Measurements from ENCODE around the gene ZNF558.

ZNF558 gene

DNA sequence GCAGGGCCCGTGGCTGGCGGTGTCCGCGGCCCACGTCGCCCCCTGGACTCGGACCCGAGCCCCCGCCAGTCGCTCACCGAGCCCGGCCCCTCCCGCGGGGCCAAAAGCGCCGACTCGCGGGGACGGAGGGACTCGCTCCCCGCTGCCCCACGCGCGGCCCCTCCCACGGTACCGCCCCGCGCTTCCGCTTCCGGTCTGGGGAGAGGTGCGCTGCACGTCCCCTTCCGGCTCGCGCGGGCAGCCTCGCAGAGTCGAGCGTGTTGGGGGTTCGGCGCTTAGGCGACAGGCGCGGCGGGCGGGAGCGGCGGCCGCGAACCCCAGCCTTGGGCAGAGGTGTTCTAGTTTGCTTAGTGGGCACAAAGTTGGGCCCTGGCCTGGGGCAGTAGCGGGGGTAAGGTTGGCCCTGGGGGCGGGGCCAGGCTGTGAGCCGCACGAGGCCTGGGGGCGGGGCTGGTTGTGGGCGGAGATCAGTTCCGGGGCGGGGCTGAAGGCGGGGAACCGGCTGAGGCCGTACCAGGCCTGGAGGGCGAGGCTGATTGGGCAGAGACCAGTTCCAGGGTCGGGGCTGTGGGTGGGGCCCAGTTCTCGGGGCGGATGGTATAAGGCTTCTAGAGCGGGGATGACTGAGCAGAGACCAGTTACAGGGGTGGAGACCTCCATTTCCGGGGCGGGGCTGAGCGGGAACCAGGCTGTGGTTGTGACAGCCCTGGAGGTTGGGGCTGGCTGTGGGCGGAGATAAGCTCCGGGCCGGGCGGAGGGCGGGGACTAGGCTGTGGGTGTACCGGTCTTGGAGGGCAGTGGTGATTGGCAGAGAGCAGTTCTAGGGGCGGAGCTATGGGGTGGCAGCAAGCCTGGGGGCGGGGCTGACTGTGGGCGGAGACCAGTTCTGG lies at the start of gene ZNF558, which contains the start of gene MBD3L1:
TSS of gene ZNF558 (minus strand) at position 173 of the 890 bp plus-strand sequence. CDS start 9,645 bp downstream, outside the sequence.
TSS of gene MBD3L1 (plus strand) at position 246 of the 890 bp plus-strand sequence. CDS start 10,302 bp downstream, outside the sequence.
- Histone ChIP-seq H2AFZ (ENCODE audit: low read length, unreplicated experiment) (peak within 1 kb of the TSS; percentile 80), H3K27me3 (ENCODE audit: insufficient read depth, low read length) (0 out of 2 replicates have a peak, but pooled peaks cover 5% of the 10 kb centered on the region), H3K79me2 (ENCODE audit: control insufficient read depth, insufficient read depth, low read length, unreplicated experiment) (no peaks in the 10 kb centered on the region), H3K27ac (ENCODE audit: low read depth, low read length) (peak within 1 kb of the TSS; percentile 81), H3K4me3 (ENCODE audit: low read depth, low read length) (peak within 1 kb of the TSS; percentile 87), H3K36me3 (ENCODE audit: insufficient read depth, low read length) (no peaks in the 10 kb centered on the region), H3K4me1 (ENCODE audit: control insufficient read depth, insufficient read depth, low read length, unreplicated experiment) (peaks cover 7% of the 10 kb centered on the region)

DNA sequence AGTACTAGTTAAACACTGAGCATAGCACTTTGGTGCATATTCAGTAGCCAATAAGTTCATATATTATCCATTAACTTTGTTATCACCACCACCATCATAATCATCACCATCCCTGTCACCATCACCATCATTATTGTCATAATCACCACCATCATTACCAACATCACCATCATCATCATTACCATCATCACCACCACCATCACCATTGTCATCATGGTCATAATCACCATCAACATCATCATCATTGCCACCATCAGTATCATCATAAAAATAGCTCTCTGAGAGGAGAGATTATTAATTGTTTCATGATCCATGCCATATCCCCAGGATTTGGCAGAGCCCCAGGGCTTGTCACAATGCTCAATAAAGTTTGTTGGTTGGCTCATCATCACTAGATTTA lies 49.4 kb upstream of the ZNF558 start:
- H3K4me1 ChIP-seq (ENCODE audit: control insufficient read depth, insufficient read depth, low read length, unreplicated experiment), result no peaks in the 10 kb centered on the region
- H3K27ac ChIP-seq (ENCODE audit: low read depth, low read length), result no peak overlapping the region
- no peak overlapping the region for H2AFZ ChIP-seq (ENCODE audit: low read length, unreplicated experiment)
- no peaks in the 10 kb centered on the region for H3K79me2 ChIP-seq (ENCODE audit: control insufficient read depth, insufficient read depth, low read length, unreplicated experiment)
- H3K36me3 ChIP-seq (ENCODE audit: insufficient read depth, low read length), result no peaks in the 10 kb centered on the region
- H3K4me3 ChIP-seq (ENCODE audit: low read depth, low read length), result no peak overlapping the region
- no peaks in the 10 kb centered on the region for H3K27me3 ChIP-seq (ENCODE audit: insufficient read depth, low read length)

DNA sequence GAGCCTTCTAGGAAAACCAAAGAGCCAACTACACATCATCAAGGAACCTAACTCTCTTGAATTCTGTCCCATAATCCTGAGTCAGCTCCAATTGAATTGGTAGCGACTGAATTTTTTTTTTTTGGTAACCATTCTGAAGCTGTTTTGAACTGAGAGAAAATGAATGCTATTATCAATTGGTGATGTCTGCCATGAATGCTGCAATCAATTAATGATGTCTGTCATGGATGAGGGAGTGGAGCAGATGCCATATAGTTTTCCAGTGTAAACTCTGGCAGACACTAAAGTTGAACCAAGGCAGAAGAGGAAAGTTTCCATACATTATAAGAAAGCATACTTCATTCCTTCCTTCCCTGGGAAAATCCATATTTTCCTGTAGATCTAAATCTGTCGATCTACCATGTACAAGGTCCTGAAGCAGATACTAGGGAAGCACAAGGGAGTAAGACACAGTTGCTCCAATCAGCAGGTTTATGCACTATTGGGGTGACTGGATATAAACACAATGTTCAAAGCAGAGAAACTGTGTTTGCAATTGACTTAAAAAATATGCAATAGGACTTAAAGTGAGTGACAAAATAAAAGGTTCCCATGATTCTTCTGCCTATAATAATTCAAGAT lies 48.9 kb upstream of the ZNF558 start:
- no peaks in the 10 kb centered on the region for H3K79me2 ChIP-seq (ENCODE audit: control insufficient read depth, insufficient read depth, low read length, unreplicated experiment)
- no peak overlapping the region for H2AFZ ChIP-seq (ENCODE audit: low read length, unreplicated experiment)
- H3K4me3 ChIP-seq (ENCODE audit: low read depth, low read length), result no peak overlapping the region
- no peaks in the 10 kb centered on the region for H3K27me3 ChIP-seq (ENCODE audit: insufficient read depth, low read length)
- H3K4me1 ChIP-seq (ENCODE audit: control insufficient read depth, insufficient read depth, low read length, unreplicated experiment), result no peaks in the 10 kb centered on the region
- no peaks in the 10 kb centered on the region for H3K36me3 ChIP-seq (ENCODE audit: insufficient read depth, low read length)
- no peak overlapping the region for H3K27ac ChIP-seq (ENCODE audit: low read depth, low read length)

DNA sequence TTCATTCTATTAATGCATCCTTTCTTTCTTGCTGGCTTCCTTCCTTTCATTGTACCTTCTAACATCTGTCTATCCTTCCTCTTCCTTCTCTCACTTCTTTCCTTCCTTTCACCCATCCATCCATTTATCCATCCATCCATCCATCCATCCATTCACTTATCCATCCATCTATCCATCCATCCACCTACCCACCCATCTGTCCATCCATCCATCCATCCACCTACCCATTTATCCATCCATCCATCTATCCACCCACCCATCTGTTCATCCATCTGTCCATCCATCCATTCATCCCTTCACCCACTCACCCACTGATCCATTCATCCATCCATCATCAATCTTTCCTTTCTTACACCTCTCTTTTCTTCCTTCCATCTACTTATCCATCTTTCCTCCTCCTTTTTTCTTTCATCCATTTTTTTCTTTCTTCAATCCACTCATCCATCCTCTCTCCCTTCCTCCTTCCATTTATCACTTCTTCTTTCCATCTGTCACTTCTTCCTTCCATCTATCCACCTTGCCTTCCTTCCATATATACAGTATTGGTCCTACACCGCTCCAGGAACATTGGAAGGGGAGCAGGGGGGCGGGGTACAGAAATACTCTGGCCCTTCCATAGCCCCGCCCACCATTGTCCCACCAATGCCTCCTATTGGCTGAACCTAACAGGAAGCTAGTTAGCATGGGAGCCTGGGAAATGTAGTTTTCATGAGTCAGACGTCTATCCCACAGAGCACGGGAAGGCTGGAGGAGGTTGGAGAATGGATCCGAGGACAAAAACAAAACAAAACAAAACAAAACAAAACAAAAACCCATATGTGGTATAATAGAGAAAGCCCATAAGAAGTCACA lies 46.0 kb upstream of the ZNF558 start:
- H3K79me2 ChIP-seq (ENCODE audit: control insufficient read depth, insufficient read depth, low read length, unreplicated experiment), result no peaks in the 10 kb centered on the region
- no peaks in the 10 kb centered on the region for H3K36me3 ChIP-seq (ENCODE audit: insufficient read depth, low read length)
- no peaks in the 10 kb centered on the region for H3K4me1 ChIP-seq (ENCODE audit: control insufficient read depth, insufficient read depth, low read length, unreplicated experiment)
- H3K27ac ChIP-seq (ENCODE audit: low read depth, low read length), result no peak overlapping the region
- H2AFZ ChIP-seq (ENCODE audit: low read length, unreplicated experiment), result no peak overlapping the region
- H3K27me3 ChIP-seq (ENCODE audit: insufficient read depth, low read length), result no peaks in the 10 kb centered on the region
- H3K4me3 ChIP-seq (ENCODE audit: low read depth, low read length), result no peak overlapping the region

DNA sequence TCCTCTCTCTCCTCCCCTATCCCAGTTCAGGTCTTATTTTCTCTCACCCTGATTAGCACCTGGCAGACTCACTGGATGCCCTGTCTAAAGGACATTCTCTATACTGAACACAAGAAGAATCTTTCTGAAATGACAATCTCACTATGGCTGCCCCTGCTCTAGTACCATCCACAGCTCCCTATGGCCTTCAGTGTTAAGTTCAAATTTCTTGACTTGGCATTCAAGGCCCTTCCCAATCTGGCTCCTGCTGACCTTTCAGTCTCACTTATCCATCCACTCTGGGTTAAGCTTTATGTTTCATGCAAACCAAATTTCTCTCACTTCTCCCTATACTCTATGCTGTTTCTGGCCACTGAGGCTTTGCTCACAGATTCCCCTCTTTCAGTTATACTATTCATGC lies 34.2 kb upstream of the ZNF558 start:
- no peaks in the 10 kb centered on the region for H3K79me2 ChIP-seq (ENCODE audit: control insufficient read depth, insufficient read depth, low read length, unreplicated experiment)
- H3K4me1 ChIP-seq (ENCODE audit: control insufficient read depth, insufficient read depth, low read length, unreplicated experiment), result no peaks in the 10 kb centered on the region
- H3K27ac ChIP-seq (ENCODE audit: low read depth, low read length), result no peak overlapping the region
- H3K4me3 ChIP-seq (ENCODE audit: low read depth, low read length), result no peak overlapping the region
- H3K36me3 ChIP-seq (ENCODE audit: insufficient read depth, low read length), result no peaks in the 10 kb centered on the region
- no peak overlapping the region for H2AFZ ChIP-seq (ENCODE audit: low read length, unreplicated experiment)
- H3K27me3 ChIP-seq (ENCODE audit: insufficient read depth, low read length), result no peaks in the 10 kb centered on the region

DNA sequence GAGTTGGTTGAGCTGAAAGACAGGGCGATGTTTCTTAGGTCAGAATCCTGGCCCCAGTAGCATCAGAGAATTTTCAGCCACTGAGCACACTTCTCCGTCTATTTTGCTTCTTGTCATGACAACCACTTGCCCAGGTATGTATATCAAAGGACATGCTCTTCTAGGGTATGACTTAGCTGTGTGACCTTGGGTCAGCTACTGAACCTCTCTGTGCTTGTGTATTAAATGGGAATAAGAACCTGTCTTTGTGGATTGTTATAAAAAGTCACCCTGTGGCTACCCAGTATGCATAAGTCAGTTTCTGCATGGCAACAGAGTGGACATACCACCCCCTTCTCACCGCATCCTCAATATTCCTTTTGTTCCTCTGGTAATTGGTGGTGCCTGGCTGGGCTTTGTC lies 26.2 kb upstream of the ZNF558 start:
- Histone ChIP-seq H3K79me2 (ENCODE audit: control insufficient read depth, insufficient read depth, low read length, unreplicated experiment) (no peaks in the 10 kb centered on the region), H3K27me3 (ENCODE audit: insufficient read depth, low read length) (no peaks in the 10 kb centered on the region), H3K36me3 (ENCODE audit: insufficient read depth, low read length) (no peaks in the 10 kb centered on the region), H3K4me1 (ENCODE audit: control insufficient read depth, insufficient read depth, low read length, unreplicated experiment) (no peaks in the 10 kb centered on the region), H3K27ac (ENCODE audit: low read depth, low read length) (no peak overlapping the region), H3K4me3 (ENCODE audit: low read depth, low read length) (no peak overlapping the region), H2AFZ (ENCODE audit: low read length, unreplicated experiment) (no peak overlapping the region)

DNA sequence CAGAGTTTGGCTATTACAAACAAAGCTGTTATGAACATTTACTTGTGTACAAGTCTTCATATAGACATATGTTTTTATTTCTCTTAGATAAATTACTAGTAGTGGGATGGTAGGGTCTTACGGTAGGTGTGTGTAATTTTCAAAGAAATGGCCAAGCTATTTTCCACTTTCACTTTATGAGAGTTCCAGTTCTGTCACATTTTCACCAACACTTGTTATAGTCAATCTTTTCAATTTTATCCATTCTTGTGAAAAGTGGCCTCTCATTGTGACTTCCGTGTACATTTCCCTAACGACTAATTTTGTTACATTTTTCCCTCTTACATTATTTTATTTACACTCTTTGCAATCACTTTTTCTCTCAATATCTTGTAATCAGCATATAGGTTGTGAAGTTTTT lies 18.4 kb upstream of the ZNF558 start:
- Histone ChIP-seq H3K4me3 (ENCODE audit: low read depth, low read length) (no peak overlapping the region), H3K27ac (ENCODE audit: low read depth, low read length) (no peak overlapping the region), H3K79me2 (ENCODE audit: control insufficient read depth, insufficient read depth, low read length, unreplicated experiment) (no peaks in the 10 kb centered on the region), H3K36me3 (ENCODE audit: insufficient read depth, low read length) (no peaks in the 10 kb centered on the region), H3K27me3 (ENCODE audit: insufficient read depth, low read length) (no peaks in the 10 kb centered on the region), H2AFZ (ENCODE audit: low read length, unreplicated experiment) (no peak overlapping the region), H3K4me1 (ENCODE audit: control insufficient read depth, insufficient read depth, low read length, unreplicated experiment) (no peaks in the 10 kb centered on the region)

DNA sequence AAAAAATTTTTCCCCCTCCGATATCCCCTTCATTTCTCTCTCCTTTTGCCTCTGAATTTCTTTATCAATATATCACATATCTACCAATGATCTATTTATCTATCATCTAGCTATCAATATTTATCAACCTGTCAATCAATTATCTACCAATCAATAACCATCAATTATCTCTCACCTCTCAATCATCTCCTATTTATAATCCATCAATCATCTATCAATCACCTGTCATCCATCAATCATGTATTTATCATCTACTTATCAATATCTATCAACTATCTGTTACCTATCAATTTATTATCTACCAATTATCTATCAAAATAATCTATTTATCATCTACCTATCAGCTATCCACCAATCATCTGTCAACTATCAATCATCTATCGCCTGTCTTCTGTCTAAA lies 17.1 kb upstream of the ZNF558 start:
- no peaks in the 10 kb centered on the region for H3K79me2 ChIP-seq (ENCODE audit: control insufficient read depth, insufficient read depth, low read length, unreplicated experiment)
- no peaks in the 10 kb centered on the region for H3K27me3 ChIP-seq (ENCODE audit: insufficient read depth, low read length)
- no peaks in the 10 kb centered on the region for H3K36me3 ChIP-seq (ENCODE audit: insufficient read depth, low read length)
- H3K4me1 ChIP-seq (ENCODE audit: control insufficient read depth, insufficient read depth, low read length, unreplicated experiment), result no peaks in the 10 kb centered on the region
- no peak overlapping the region for H3K4me3 ChIP-seq (ENCODE audit: low read depth, low read length)
- H2AFZ ChIP-seq (ENCODE audit: low read length, unreplicated experiment), result no peak overlapping the region
- H3K27ac ChIP-seq (ENCODE audit: low read depth, low read length), result no peak overlapping the region

DNA sequence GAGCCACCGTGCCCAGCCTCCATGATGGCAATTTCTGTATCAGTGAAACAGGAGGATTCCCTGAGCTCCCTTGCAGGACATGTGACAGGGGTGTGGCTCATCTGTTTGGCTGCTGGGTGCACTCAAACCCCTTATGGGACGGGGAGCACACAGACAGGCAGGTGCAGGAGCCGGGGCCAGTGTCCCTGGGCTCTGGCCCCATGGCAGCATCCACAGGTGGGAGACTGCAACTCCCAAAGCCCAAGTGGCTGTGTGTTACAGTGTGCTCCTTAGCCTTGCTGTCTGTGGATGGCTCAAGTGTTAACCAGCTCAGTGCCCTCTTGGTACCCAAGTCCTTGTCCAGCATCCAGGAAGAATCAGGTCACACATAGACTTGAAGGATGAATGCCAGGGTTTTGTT lies 14.7 kb upstream of the ZNF558 start:
- Histone ChIP-seq H2AFZ (ENCODE audit: low read length, unreplicated experiment) (no peak overlapping the region), H3K4me3 (ENCODE audit: low read depth, low read length) (no peak overlapping the region), H3K79me2 (ENCODE audit: control insufficient read depth, insufficient read depth, low read length, unreplicated experiment) (no peaks in the 10 kb centered on the region), H3K4me1 (ENCODE audit: control insufficient read depth, insufficient read depth, low read length, unreplicated experiment) (no peaks in the 10 kb centered on the region), H3K36me3 (ENCODE audit: insufficient read depth, low read length) (no peaks in the 10 kb centered on the region), H3K27ac (ENCODE audit: low read depth, low read length) (no peak overlapping the region), H3K27me3 (ENCODE audit: insufficient read depth, low read length) (no peaks in the 10 kb centered on the region)

DNA sequence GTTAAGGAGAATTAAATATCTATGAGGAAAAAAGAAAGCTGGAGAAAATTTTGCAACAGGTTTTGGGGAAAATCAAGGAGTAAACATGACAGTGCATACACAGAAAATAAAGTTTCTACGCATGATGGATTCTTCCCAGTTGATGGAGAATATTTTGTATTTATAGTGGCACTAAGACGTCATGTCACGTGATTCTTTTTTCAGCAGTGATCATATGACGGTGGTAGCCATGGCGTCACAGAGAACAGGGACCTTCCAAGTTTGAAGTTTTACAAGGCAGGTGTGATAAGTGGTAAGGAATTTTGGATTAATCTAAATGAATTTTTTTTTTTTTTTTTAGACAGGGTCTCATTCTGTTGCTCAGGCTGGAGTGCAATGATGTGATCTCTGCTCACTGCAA lies 8.6 kb upstream of the ZNF558 start:
- Histone ChIP-seq H3K36me3 (ENCODE audit: insufficient read depth, low read length) (no peaks in the 10 kb centered on the region), H2AFZ (ENCODE audit: low read length, unreplicated experiment) (no peak overlapping the region), H3K4me1 (ENCODE audit: control insufficient read depth, insufficient read depth, low read length, unreplicated experiment) (no peaks in the 10 kb centered on the region), H3K4me3 (ENCODE audit: low read depth, low read length) (no peak overlapping the region), H3K27ac (ENCODE audit: low read depth, low read length) (no peak overlapping the region), H3K79me2 (ENCODE audit: control insufficient read depth, insufficient read depth, low read length, unreplicated experiment) (no peaks in the 10 kb centered on the region), H3K27me3 (ENCODE audit: insufficient read depth, low read length) (0 out of 2 replicates have a peak, but pooled peaks cover 5% of the 10 kb centered on the region)

Data from ACC112 (cell line).